GM03348 (cell line): Measurements from ENCODE around the gene HIBADH.
"Not testable (repeated sequence)": the region's sequence is repeated elsewhere in the genome, so short reads cannot be mapped to it uniquely, and the experiment has no call there.

Experiments used
- DNase-seq: peaks from one replicate; pipeline ENCODE4 v3.0.0; 2012; ENCODE audit warnings: low spot score

The HIBADH gene

DNA sequence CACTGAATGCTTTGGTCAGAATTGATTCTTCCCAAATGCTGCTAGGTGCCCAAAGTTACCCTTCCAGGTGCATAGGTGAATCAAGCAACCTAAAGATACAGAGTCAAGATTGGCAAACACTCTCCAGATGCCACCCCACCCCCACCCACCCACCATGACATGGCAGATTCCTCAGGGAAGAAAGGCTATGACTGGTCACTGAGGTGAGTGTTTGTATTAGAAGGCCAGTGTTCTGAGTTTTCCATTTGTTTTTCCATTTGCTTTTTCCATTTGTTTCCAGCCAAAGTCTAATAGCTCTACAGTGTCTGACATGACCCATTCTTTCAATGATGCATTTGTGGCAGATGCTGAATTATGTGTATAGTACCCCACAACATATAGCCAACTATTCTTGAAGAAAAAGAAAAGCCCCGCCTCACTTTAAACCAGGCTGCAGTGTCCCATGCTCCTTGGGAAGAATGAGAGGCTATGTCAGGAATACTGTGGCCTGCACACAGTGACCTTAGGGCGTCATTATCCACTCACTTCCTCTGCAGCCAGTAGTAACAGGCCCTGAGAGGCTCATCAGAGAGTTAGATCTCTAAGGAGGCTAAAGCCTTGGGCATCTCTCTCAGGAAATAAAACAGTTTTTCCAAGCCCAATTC, 16.1 kb upstream of the HIBADH start:
- DNase-seq = no peak

DNA sequence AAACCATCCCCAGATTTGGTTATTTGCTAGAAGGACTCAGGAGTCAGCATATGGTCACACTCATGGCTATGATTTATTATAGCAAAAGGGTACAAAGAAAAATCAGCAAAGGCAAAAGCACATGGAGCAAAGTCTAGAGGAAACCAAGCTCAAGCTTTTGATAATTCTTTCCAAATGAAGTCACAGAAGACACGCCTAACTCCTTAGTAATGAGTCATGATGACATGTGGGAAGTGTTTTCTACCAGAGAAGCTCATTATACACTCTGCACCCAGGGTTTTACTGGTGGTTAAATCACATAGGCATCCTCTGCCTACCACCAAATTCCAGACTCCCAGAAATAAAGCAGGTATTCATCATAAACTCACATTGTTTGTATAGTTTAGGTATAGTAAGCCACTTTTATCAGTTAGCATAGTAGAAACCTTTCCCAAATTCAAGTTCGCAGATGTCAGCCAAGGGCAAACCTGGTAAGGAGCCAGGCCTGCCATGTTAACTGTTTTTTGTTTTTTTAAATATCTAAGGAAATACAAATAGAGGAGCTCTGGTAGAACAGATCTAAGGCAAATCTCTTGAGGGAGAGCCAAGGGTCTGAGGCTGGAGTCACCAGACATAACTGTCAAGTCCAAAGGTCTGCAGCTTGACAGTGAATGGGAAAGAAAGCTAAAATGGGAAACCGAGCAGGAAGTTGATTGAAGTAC, 15.4 kb upstream of the HIBADH start:
- DNase-seq = peak; percentile 84

DNA sequence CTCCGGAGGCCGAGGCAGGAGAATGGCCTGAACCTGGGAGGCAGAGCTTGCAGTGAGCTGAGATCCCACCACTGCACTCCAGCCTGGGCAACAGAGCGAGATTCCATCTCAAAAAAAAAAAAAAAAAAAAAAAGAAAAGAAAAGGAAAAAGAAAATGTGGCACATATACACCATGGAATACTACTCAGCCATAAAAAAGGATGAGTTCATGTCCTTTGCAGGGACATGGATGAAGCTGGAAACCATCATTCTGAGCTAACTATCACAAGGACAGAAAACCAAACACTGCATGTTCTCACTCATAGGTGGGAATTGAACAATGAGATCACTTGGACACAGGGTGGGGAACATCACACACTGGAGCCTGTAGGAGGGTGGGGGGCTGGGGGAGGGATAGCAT, 11.4 kb upstream of the HIBADH start:
- not testable (repeated sequence) for DNase-seq

DNA sequence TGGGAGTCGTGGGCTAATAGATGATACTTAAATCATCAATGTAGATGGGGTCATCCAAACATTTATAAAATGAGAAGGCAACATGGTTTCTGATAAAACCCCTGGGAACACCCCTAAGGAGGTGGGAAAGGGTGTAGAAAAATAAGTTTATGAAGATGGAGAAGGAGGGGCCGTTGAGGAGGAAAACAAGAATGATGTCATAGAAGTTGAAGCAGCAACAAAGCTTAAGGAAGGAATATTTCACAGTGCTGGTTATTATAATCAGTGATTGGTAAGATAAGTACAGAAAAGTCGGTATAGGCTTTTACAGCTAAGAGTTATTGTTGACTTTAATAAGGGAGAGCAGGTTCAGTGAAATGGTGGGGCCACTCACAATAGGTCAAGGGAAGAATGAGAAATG, 9.0 kb upstream of the HIBADH start:
- no peak for DNase-seq

DNA sequence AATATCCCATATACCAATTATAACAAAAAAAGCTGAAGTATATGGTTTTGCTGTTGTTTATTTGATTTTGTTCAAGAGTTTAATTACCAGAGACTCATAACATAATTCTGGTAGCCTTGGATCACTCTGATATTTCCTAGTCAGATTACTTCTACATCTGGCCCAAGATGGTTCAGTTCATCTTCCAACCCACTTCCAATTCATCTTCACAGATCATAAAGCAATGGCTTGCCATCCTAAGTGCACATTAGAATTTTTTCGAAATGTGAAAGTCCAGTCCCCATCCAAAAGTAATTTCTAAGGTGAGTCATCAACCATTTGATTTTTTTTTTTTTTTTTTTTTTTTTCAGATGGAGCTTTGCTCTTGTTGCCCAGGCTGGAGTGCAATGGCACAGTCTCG, 8.0 kb upstream of the HIBADH start:
- DNase-seq = peak; percentile 33

DNA sequence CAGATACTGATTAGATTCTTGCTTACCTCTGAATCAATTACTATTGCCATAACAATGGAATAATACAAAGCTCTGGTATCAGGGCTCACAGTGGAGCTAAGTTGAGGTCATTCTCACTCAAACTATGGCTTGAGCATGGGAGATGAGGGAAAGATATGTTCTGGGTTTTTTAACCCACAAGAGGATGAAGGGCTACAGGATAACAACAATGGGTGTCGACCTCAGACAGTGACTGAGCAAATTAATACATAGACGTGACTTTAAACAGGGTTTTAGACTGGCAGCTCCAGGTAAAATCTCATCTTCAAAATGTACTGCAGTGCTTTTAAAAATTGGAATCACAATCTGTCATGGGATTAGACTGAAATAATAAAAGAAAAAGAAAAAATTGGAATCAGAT, 7.5 kb upstream of the HIBADH start:
- DNase-seq = no peak

DNA sequence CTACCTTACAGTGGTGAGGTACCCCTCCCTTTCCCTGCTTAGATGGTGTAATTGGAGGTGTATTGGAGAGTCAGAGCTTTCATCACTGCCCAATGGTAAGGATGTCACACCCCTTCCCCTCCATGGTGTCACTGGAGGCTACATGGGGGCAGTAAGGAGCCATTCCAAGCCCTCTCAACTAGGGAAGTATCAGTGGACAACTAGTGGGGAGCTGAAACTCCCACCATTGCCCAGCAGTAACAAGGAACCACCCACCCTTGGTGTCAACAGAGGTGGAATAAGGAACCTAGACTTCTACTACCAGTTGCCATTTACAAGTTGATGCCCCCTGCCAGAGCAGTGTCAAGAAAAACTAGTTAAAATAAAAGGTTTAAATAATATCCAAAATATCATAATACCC, 2.8 kb upstream of the HIBADH start:
- no peak for DNase-seq

DNA sequence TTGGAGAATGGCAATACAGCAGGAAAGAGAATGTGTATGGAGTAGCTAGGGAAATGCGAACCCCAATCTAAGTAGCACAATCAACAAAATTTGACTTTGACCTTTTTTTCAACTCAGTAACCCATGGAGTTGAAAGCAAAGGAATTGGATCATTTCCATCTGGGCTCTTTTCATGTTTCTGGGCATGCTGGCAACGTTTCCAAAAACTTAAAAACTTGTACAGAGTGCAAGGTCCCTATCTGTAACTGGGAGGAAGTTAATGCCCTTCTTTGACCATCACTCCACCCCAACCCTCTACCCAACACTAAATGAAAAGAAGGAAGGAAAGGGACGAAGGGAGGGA, 1.3 kb upstream of the HIBADH start:
- DNase-seq = no peak

DNA sequence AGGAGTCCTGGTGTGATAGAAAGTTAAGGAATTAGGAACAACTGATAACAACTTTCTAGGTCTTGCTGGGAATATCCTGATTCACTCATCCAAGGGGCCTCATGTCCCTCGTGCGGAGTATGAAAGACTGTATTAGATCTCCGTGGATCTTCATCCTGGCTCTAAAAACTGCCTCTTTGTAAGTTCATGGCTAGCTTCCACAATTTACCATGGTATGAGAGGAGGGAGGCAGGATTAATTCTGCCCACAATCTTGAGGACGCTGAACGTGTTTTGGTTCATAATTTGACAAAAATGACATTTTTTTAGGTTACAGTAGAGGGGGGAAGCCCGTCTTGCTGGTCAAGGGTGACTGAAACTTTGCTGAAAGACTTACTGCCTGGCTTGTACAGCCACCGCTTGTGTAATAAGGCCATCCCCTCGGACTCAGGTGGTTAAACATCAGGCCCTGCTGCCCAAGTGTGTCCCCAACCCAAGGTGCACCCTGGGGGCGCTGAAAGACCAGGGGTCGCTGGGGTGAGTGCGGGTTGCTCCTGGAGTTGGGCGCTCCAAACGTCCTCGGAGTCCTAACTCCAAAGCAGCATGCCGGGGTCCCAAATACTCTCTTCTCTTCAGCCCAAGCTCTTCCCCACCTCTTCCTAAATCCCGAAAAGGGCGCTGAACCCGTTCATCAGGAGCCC, 733 bp downstream of the HIBADH start:
- peak; percentile 38 for DNase-seq

DNA sequence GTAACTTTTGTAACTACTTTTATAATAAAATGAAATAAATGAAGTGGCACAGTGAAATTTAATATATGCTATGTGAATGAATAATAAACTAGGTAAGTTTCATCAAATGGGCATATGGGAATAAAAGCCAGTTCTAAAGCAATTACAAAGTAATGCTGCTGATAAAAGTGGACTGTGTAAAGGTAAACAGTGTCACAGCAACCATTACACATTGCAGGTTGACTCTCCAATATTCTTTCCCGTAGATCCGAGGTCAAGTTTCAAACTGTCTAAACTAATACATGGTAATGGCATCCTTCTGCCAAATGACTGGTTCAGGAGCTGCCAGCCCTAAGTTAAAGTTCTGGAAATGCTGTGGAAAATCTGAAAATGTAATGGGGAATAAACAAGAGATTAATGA, 6.0 kb downstream of the HIBADH start:
- no peak for DNase-seq

DNA sequence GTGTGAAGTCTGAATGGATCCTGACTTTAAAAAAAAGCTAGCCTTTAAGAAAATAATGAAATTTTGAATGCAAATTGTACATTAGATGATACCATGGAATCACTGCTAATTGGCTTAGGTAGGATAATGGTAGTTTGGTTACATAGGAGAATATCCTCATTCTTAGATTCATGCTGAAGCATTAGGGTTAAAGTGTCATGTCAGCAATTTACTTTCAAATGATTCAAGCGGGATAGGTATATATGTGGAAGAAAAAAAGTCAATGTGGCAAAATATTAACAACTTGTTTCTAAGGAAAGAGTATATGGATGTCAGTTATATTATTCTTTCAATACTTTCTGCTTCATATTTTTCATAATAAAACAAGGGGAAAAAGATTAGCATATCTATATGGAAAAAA, 7.5 kb downstream of the HIBADH start:
- no peak for DNase-seq

DNA sequence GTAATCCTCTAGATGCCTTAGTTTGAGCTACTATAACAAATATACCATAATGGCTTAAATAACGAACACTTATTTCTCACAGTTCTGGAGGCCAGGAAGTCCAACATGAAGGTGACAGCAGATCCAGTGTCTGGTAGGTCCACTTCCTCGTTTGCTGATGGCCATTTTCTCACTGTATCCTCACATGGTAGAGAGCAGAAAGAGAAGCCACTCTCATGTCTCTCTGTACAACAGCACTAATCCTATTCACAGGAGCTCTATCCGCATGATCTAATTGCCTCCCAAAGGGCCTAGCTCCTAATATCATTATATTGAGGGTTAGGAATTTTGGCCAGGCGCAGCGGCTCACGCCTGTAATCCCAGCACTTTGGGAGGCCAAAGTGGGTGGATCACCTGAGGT, 10.2 kb downstream of the HIBADH start:
- DNase-seq = no peak

DNA sequence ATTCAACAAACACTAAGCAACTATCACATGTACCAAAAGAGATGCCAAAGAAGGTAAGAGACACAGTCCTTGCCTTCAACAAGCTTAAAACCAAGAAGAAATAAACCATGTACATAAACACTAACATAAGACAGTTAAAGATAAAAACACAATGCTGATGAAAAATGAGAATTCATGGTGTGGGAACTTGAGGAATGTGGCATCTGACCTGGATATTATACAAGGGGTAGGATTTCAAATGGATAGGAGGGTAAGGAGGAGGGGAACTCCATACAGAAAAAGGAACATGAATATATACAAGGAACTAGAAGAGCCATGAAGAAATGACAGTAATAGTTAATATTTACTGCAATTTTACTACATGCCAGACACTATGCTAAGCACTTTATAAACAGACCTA, 11.0 kb downstream of the HIBADH start:
- peak; percentile 8 for DNase-seq

DNA sequence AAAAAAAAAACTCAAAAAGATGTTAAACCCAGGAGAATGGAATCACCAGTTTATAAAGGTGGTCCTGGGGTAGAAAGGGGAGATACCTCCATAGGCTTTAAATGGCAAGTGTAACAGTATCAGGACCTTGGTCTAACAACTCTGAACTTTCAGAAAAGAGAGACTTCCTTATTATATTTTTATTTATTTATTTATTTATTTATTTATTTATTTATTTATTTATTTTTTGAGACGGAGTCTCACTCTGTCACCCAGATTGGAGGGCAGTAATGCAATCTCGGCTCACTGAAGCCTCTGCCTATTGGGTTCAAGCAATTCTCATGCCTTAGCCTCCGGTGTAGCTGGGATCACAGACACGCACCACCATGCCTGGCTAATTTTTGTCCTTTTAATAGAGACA, 12.4 kb downstream of the HIBADH start:
- DNase-seq = no peak

DNA sequence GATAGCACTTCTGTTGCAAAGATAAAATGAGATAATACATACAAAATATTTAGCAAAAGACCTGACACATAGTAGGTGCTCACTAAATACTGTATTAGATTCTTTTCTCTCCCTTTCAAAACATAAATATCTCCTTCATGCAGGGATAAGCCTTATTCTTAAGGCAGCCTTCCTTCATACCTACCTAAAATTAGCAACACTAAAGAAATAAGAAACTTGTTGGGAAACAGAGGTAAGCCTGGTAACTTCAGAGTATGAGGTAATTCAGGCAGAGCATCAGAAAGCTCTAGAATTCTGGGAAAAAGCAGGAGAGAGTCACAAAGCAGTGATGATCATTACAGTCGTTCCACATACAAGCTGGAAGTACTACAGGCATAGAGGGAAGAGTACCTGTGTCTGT, 15.2 kb downstream of the HIBADH start:
- DNase-seq = no peak

DNA sequence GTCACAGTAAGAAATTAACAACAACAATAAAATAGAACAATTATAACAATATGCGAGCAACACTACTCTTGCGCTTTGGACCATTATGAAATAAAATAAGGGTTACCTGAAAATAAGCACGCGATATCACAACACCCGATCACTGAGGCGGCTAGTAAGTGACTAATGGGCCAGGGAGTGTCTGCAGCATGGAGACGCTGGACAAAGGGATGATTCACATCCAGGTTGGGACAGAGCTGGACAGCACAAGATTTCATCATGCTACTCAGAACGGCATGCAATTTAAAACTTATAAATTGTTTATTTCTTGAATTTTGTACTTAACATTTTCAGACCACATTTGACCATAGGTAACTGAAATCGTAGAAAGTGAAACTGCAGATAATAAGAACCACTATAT, 15.6 kb downstream of the HIBADH start:
- DNase-seq = no peak

DNA sequence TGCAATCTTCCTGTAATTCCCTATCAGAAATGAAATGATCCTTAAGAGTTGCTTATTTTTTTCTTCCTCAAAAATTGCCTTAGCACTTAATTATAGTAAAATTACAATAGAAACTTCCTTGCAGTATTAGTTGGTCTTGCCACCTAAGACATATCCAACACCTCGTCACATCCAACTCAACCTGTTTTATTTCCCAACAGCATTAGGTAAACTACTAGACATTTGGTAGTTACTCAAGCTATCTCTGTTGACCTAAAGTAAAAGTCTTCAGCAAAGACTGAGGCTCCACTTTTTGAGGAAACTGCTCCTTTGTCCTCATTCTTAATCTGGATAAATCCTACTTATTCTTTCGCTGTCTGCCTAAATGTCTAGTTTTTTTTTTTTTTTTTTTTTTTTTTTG, 20.4 kb downstream of the HIBADH start:
- DNase-seq = no peak

DNA sequence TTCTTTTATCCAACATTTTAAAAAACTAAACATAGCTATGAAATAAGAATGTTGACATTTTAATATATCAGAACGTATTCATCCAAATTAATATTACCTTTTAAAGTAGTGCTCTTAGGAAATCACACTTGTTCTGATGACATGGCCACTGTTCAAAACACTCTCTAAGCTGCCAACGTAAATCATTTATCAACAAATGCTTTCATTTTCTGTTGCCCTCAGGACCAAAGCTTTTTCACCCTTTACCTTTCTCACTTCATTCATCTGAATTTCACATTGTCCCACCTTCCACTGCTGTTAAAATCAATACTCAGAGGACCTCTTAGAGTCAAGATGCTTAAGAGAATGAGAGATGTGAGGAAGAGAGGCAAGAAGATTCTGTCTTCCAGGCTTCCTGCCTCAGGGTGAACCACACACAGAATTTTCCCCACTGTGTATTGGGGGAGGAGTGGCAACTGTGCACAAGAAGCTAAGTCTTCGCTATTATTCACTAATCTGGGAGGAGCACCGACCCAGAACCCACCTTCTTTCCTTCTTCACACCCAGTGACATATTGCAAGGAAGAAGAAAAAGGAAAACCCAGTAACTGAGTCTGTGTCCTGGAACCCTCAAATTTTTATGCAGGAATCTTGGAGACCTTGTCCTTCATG, 21.0 kb downstream of the HIBADH start:
- DNase-seq = no peak

DNA sequence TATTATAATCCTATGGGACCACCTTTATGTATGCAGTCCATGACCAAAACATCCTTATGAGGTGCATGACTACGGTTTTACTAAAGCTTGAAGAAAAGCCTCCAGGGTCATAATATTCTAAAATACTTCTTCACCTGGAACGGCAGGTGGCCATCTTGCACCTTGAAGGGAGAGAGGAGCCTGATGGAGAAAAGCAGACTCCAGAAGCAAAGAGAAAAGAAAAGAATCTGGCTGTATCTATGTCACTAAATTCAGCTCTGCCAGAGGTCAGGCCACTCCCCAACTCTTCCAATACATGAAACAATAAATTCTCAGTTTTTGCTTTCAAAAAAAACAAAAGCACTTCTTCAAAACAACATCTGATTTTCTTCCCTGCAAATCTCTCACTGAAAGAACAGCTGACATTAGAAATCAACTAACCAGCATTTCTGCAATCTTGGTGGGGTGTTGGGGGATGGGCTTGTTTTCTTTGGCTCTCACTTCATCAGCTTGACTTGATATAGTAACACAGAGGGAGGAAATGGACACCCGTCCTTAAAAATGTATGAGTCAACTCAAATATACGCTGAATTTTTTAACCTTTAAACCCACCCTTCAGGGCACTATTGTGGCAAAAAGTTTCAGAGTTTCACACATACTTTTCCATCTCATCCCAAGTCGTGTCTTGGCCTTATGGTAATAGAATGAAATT, 21.7 kb downstream of the HIBADH start:
- peak; percentile 20 for DNase-seq

DNA sequence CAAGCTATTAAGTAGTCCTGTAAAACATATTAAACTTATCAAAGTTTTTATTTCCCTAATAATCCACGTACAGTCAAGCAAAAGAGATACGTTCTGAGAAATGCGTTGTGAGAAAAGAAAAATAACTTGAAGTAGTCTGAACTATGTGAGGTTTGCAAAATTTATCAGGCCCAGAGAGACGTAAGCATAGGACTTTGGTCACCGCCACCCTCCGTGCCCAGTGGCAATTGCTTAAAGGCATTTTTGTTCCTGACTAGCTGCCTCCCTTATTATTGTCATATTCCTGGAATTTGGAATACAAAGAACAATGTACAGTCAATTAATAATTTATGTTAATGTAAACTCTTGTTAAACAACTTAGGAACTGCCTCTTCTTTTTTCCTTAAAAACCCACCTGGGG, 22.8 kb downstream of the HIBADH start:
- no peak for DNase-seq

DNA sequence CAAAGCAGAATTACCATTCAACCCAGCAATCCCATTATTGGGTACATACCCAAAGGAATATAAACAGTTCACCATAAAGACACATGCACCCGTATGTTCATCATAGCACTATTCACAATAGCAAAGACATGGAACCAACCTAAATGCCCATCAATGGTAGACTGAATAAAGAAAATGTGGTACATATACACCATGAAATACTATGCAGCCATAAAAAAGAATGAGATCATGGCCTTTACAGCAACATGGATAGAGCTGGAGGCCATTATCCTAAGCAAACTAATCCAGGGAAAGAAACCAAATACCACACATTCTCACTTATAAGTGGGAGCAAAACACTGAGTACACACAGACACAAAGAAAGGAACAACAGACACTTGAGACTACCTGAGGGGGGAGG, 23.6 kb downstream of the HIBADH start:
- not testable (repeated sequence) for DNase-seq

DNA sequence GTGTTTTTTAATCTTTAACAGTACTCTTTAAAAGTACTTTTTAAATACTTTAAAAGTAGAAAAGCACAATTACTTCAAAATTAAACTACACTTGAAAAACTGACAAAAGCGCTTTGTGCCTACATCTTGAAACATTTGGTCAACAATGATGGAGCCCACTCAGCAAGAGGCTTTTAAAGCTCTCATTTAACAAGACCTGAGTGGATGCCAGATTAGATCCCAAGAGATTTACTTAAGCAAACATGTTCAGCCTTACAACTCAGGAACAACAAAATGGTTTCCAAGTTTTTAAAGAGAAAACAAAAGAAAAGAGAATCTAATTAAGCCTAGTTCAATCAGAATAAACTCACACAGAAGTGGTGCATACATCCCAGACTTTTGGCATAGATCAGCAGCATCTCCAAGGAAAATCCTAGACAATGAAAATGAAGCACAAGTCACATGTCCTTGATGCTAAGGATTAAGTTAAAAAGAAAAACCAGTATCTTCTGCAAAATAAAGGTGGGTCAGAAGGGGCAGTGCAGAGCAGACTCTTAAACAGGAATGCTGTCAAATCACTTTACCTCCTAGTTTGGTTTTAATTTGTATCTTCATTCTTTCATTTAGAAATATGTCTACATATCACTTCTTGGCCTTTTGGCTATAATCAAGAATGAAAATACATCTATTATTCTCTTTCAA, 26.2 kb downstream of the HIBADH start:
- DNase-seq = no peak
